HTR-8/SVneo (cell line): ENCODE measurements around the gene ADAMTS5.

Experiments used
- DNase-seq: peaks from one replicate; pipeline ENCODE4 v3.0.0; 2011; ENCODE audit warnings: low spot score, mixed read lengths; ENCODE audit not compliant: insufficient read length
- FAIRE-seq: peaks from 2 replicates; lab custom pipeline; 2011; peaks lifted over from hg19 to GRCh38; lab: Jason Lieb, UNC

ADAMTS5 gene

GRCh38 chr21:26892151-26892550 is 74.7 kb downstream of the ADAMTS5 start:
- no peak for DNase-seq
- FAIRE-seq: no peak

DNA sequence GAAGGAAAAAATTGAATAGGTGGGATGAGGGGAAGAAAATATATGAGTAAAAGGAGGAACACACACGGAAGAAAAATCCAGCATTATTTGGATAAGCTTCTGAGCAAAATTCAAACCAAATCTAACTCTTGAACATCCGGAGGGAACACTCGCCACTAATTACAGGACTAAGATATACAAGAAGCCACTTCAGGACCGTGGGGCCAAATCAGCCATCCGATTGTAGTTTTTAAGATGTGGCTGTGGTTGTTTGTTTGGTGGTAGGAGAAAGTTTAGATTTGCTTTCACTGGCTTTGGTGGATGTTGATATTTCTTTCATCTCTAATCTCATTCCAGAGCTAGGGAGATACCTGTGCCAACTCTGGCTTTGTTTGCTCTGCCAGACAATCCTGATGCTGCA is 78.0 kb downstream of the ADAMTS5 start:
- no peak for DNase-seq
- no peak for FAIRE-seq

GRCh38 chr21:26888256-26888655 is 78.6 kb downstream of the ADAMTS5 start:
- FAIRE-seq (no peak), DNase-seq (no peak)

GRCh38 chr21:26887251-26887650 is 79.6 kb downstream of the ADAMTS5 start:
- FAIRE-seq: no peak
- DNase-seq: no peak

GRCh38 chr21:26884436-26884835 is 82.5 kb downstream of the ADAMTS5 start:
- DNase-seq: no peak
- FAIRE-seq: no peak

- FAIRE-seq: no peak
- DNase-seq: no peak
These were observed 83.1 kb downstream of the ADAMTS5 start for GRCh38 chr21:26883768-26884167.

GRCh38 chr21:26881504-26882228 is 85.2 kb downstream of the ADAMTS5 start:
- no peak for FAIRE-seq
- peak; percentile 19 for DNase-seq

GRCh38 chr21:26877018-26877417 is 89.9 kb downstream of the ADAMTS5 start:
- FAIRE-seq (no peak), DNase-seq (no peak)

- no peak for DNase-seq
- FAIRE-seq: no peak
These were observed 92.5 kb downstream of the ADAMTS5 start for GRCh38 chr21:26874347-26874746.
